H9 (cell line): ENCODE measurements around the gene CDH8. TPM values are rescaled to one million over a fixed set of nuclear protein-coding genes. Genes with fewer than 3 reads are reported as not detected.

Experiments used
- DNase-seq: peaks from one replicate; pipeline ENCODE4 v3.0.0-alpha.2; 2017
- H2AFZ ChIP-seq: one replicate; pipeline ENCODE4 v1.6.1; 2013; ENCODE audit warnings: mild to moderate bottlenecking, low read length, control low read depth, moderate library complexity
- H2AK5ac ChIP-seq: 2 replicates; pipeline ENCODE4 v1.6.1; 2013; ENCODE audit warnings: low read length, control low read depth, mixed read lengths; ENCODE audit not compliant: insufficient read length
- H2BK120ac ChIP-seq: one replicate; pipeline ENCODE4 v1.6.1; 2013; ENCODE audit warnings: low read depth, mild to moderate bottlenecking, low read length, control low read depth, inconsistent platforms; ENCODE audit not compliant: poor library complexity, severe bottlenecking
- H2BK12ac ChIP-seq: 2 replicates; pipeline ENCODE4 v1.6.1; 2013; ENCODE audit warnings: low read length, control low read depth, mixed read lengths, low read depth; ENCODE audit not compliant: insufficient read length
- H2BK15ac ChIP-seq: 2 replicates; pipeline ENCODE4 v1.6.1; 2013; ENCODE audit warnings: low read depth, low read length, control low read depth
- H2BK20ac ChIP-seq: one replicate; pipeline ENCODE4 v1.6.1; 2013; ENCODE audit warnings: low read depth, mild to moderate bottlenecking, low read length, control low read depth, inconsistent platforms; ENCODE audit not compliant: poor library complexity, severe bottlenecking
- H2BK5ac ChIP-seq: 2 replicates; pipeline ENCODE4 v1.6.1; 2013; ENCODE audit warnings: low read length, control low read depth, mixed read lengths; ENCODE audit not compliant: insufficient read length
- H3K14ac ChIP-seq: 2 replicates; pipeline ENCODE4 v1.6.1; 2013; ENCODE audit warnings: low read length, control low read depth; ENCODE audit not compliant: insufficient read depth
- H3K18ac ChIP-seq: 2 replicates; pipeline ENCODE4 v1.6.1; 2013; ENCODE audit warnings: low read depth, mild to moderate bottlenecking, mixed read lengths, low read length, control low read depth; ENCODE audit not compliant: insufficient read length
- H3K23ac ChIP-seq: 2 replicates; pipeline ENCODE4 v1.6.1; 2013; ENCODE audit warnings: low read length, control low read depth, mixed read lengths, low read depth; ENCODE audit not compliant: insufficient read length
- H3K23me2 ChIP-seq: 2 replicates; pipeline ENCODE4 v1.6.1; 2013; ENCODE audit warnings: low read depth, mild to moderate bottlenecking, mixed read lengths, low read length, control low read depth; ENCODE audit not compliant: insufficient read length, poor library complexity, severe bottlenecking
- H3K27ac ChIP-seq: 2 replicates; pipeline ENCODE4 v1.5.1; 2013; ENCODE audit warnings: low read length, control low read depth, mixed read lengths, low read depth; ENCODE audit not compliant: insufficient read length
- H3K27me3 ChIP-seq: 2 replicates; pipeline ENCODE4 v1.6.1; 2013; ENCODE audit warnings: low read length, control low read depth, inconsistent platforms; ENCODE audit not compliant: insufficient read depth
- H3K4ac ChIP-seq: 2 replicates; pipeline ENCODE4 v1.6.1; 2013; ENCODE audit warnings: low read depth, mild to moderate bottlenecking, control low read depth, inconsistent platforms, low read length, moderate library complexity
- H3K4me1 ChIP-seq: 2 replicates; pipeline ENCODE4 v1.6.1; 2013; ENCODE audit warnings: low read length, control low read depth, inconsistent platforms; ENCODE audit not compliant: insufficient read depth
- H3K4me2 ChIP-seq: 2 replicates; pipeline ENCODE4 v1.6.1; 2013; ENCODE audit warnings: low read length, control low read depth, mixed read lengths; ENCODE audit not compliant: insufficient read length, insufficient read depth
- H3K56ac ChIP-seq: 2 replicates; pipeline ENCODE4 v1.6.1; 2013; ENCODE audit warnings: low read depth, mild to moderate bottlenecking, mixed read lengths, low read length, control low read depth; ENCODE audit not compliant: insufficient read length
- H3K79me1 ChIP-seq: 2 replicates; pipeline ENCODE4 v1.6.1; 2013; ENCODE audit warnings: low read depth, mild to moderate bottlenecking, moderate library complexity, low read length, control low read depth, inconsistent platforms; ENCODE audit not compliant: insufficient read depth, poor library complexity, severe bottlenecking
- H3K79me2 ChIP-seq: 2 replicates; pipeline ENCODE4 v1.6.1; 2013; ENCODE audit warnings: low read length, control low read depth, inconsistent platforms; ENCODE audit not compliant: insufficient read depth
- H3K9ac ChIP-seq: 2 replicates; pipeline ENCODE4 v1.6.1; 2013; ENCODE audit warnings: low read length, control low read depth, mixed read lengths; ENCODE audit not compliant: insufficient read length; ENCODE audit errors: extremely low read depth
- H3K9me3 ChIP-seq: one replicate; pipeline ENCODE4 v1.6.1; 2013; ENCODE audit warnings: low read depth, low read length, inconsistent platforms; ENCODE audit not compliant: control insufficient read depth
- H3T11ph ChIP-seq: one replicate; pipeline ENCODE4 v1.6.1; 2013; ENCODE audit warnings: mild to moderate bottlenecking, low read length, control low read depth, inconsistent platforms
- H4K20me1 ChIP-seq: one replicate; pipeline ENCODE4 v1.6.1; 2013; ENCODE audit not compliant: control insufficient read depth, insufficient read length, insufficient read depth
- H4K5ac ChIP-seq: 2 replicates; pipeline ENCODE4 v1.6.1; 2013; ENCODE audit warnings: low read depth, mild to moderate bottlenecking, mixed read lengths, low read length, control low read depth; ENCODE audit not compliant: insufficient read length
- H4K8ac ChIP-seq: replicated peaks from 2 replicates; pipeline ENCODE4 v1.6.1; 2013; ENCODE audit warnings: low read length, control low read depth, mixed read lengths, low read depth; ENCODE audit not compliant: insufficient read length
- H4K91ac ChIP-seq: 2 replicates; pipeline ENCODE4 v1.6.1; 2013; ENCODE audit warnings: low read depth, mild to moderate bottlenecking, moderate library complexity, mixed read lengths, low read length, control low read depth; ENCODE audit not compliant: insufficient read length
- H3K27ac Mint-ChIP-seq, 3 experiments: 2 replicates in 2 of 3; 3 replicates in 1 of 3; pipeline ENCODE4 v1.8.0; 2020 to 2021; ENCODE audit warnings: mixed read lengths in 3 of 3, mild to moderate bottlenecking in 1 of 3, moderate library complexity in 1 of 3
- H3K27me3 Mint-ChIP-seq: 2 replicates; pipeline ENCODE4 v1.8.0; 2021; ENCODE audit warnings: low read depth, mild to moderate bottlenecking, moderate library complexity, mixed read lengths
- H3K36me3 Mint-ChIP-seq, 3 experiments: 2 replicates in 2 of 3; 3 replicates in 1 of 3; pipeline ENCODE4 v1.8.0; 2020 to 2021; ENCODE audit warnings: low read depth in 3 of 3, mixed read lengths in 3 of 3; ENCODE audit not compliant: insufficient read depth in 1 of 3
- H3K4me1 Mint-ChIP-seq, 2 experiments: 2 replicates each; pipeline ENCODE4 v1.8.0; 2020; ENCODE audit warnings: mixed read lengths in 2 of 2
- H3K4me3 Mint-ChIP-seq, 2 experiments: 2 replicates in 1 of 2; 3 replicates in 1 of 2; pipeline ENCODE4 v1.8.0; 2020 to 2021; ENCODE audit warnings: mild to moderate bottlenecking in 2 of 2, mixed read lengths in 2 of 2, moderate library complexity in 1 of 2
- H3K9me3 Mint-ChIP-seq, 2 experiments: 2 replicates in 1 of 2; 3 replicates in 1 of 2; pipeline ENCODE4 v1.8.0; 2020; ENCODE audit warnings: mild to moderate bottlenecking in 2 of 2, mixed read lengths in 2 of 2, moderate library complexity in 1 of 2
- WGBS: extraction: QIAGEN DNeasy Blood & Tissue Kit; methylation state at CpG from one replicate; pipeline ENCODE4 v1.1.7; 2013; ENCODE audit warnings: missing lambda C conversion rate, low lambda C conversion rate, mixed read lengths; ENCODE audit not compliant: insufficient read length; ENCODE audit errors: extremely low coverage; 5-methylcytosine and 5-hydroxymethylcytosine counted together
- total RNA-seq: library from RNA; stranded (reverse); gene quantifications from 2 replicates; pipeline ENCODE4 v1.2.1, GENCODE V29; 2021
- TF ChIP-seq, protein P1 (sequence below): fragments of 200-600 bp; sonication (generic); conservative IDR thresholded peaks from 3 replicates; pipeline ENCODE4 v1.8.0; 2021; ENCODE audit warnings: antibody characterized with exemption, mild to moderate bottlenecking

The CDH8 gene
- total RNA-seq, 1 experiment from 2014 or later, result 12.0 TPM

- Histone ChIP-seq H3K4me2 (no peak overlapping the region), H3K79me2 (no peaks in the 10 kb centered on the region), H3K18ac (no peak overlapping the region), H3K79me1 (no peaks in the 10 kb centered on the region), H4K20me1 (no peaks in the 10 kb centered on the region), H3T11ph (no peak overlapping the region), H3K9ac (no peak overlapping the region), H2BK12ac (no peak overlapping the region), H3K14ac (no peak overlapping the region), H3K27me3 (no peaks in the 10 kb centered on the region), H2BK20ac (no peak overlapping the region), H3K27ac (no peak overlapping the region), H3K23me2 (no peaks in the 10 kb centered on the region), H2BK15ac (no peak overlapping the region), H2BK5ac (no peak overlapping the region), H2BK120ac (no peak overlapping the region), H4K8ac (no peak overlapping the region), H2AFZ (no peak overlapping the region), H4K5ac (no peak overlapping the region), H2AK5ac (no peak overlapping the region), H3K4me1 (no peaks in the 10 kb centered on the region), H3K56ac (no peak overlapping the region), H3K9me3 (no peaks in the 10 kb centered on the region), H3K23ac (no peak overlapping the region), H4K91ac (no peak overlapping the region), H3K4ac (no peak overlapping the region)
- Mint-ChIP-seq H3K27me3 (no peaks in the 10 kb centered on the region), H3K4me3 (no peak overlapping the region), H3K27ac (no peak overlapping the region), H3K36me3 (no peaks in the 10 kb centered on the region), H3K9me3 (peaks cover 0 to 2% of the 10 kb centered on the region in 2 experiments; a peak in 1 of 5 replicates), H3K4me1 (peaks cover 0 to 2% of the 10 kb centered on the region in 2 experiments; a peak in 1 of 4 replicates)
- TF ChIP-seq, protein P1, sequence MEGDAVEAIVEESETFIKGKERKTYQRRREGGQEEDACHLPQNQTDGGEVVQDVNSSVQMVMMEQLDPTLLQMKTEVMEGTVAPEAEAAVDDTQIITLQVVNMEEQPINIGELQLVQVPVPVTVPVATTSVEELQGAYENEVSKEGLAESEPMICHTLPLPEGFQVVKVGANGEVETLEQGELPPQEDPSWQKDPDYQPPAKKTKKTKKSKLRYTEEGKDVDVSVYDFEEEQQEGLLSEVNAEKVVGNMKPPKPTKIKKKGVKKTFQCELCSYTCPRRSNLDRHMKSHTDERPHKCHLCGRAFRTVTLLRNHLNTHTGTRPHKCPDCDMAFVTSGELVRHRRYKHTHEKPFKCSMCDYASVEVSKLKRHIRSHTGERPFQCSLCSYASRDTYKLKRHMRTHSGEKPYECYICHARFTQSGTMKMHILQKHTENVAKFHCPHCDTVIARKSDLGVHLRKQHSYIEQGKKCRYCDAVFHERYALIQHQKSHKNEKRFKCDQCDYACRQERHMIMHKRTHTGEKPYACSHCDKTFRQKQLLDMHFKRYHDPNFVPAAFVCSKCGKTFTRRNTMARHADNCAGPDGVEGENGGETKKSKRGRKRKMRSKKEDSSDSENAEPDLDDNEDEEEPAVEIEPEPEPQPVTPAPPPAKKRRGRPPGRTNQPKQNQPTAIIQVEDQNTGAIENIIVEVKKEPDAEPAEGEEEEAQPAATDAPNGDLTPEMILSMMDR, result no peak
- no peak for DNase-seq
- WGBS, result no CpG with 5 or more reads among the region's 2 CpGs
These were observed 272.2 kb downstream of the CDH8 start for GRCh38 chr16:61763991-61764390.
